Neural cell (in vitro differentiated cells): ENCODE results near the gene SNCA. TPM values are rescaled to one million over a fixed set of nuclear protein-coding genes. Genes with fewer than 3 reads are reported as not detected.

ENCODE experiments used
- H2AFZ ChIP-seq: fragments of 200-600, 300-800 bp; sonication (generic), shearing (Covaris generic); 2 replicates; pipeline ENCODE4 v1.6.0; 2014; ENCODE audit warnings: low read depth, mild to moderate bottlenecking, antibody characterized with exemption, low read length, moderate library complexity
- H3F3A ChIP-seq: fragments of 200-600 bp; shearing (Covaris generic); 2 replicates; pipeline ENCODE4 v1.6.1; 2016; ENCODE audit warnings: mild to moderate bottlenecking, moderate library complexity, mixed read lengths, antibody characterized with exemption, low read length; ENCODE audit not compliant: insufficient read depth, poor library complexity, severe bottlenecking
- H3K27ac ChIP-seq: fragments of 200-600, 300-800 bp; sonication (generic), shearing (Covaris generic); 2 replicates; pipeline ENCODE4 v1.5.1; 2014; ENCODE audit warnings: mild to moderate bottlenecking, low read length, moderate library complexity
- H3K27me3 ChIP-seq: fragments of 300-800, 200-600 bp; sonication (generic), shearing (Covaris generic); 2 replicates; pipeline ENCODE4 v1.6.0; 2014; ENCODE audit warnings: mild to moderate bottlenecking, low read depth, low read length, moderate library complexity; ENCODE audit not compliant: insufficient read depth
- H3K36me3 ChIP-seq: fragments of 300-800, 200-600 bp; sonication (generic), shearing (Covaris generic); 2 replicates; pipeline ENCODE4 v1.5.1; 2014; ENCODE audit warnings: mild to moderate bottlenecking, antibody characterized with exemption, low read length, moderate library complexity; ENCODE audit not compliant: insufficient read depth
- H3K4me2 ChIP-seq: fragments of 300-800, 200-600 bp; sonication (generic), shearing (Covaris generic); 2 replicates; pipeline ENCODE4 v1.6.0; 2014; ENCODE audit warnings: mild to moderate bottlenecking, low read length
- H3K4me3 ChIP-seq: fragments of 300-800, 200-600 bp; sonication (generic), shearing (Covaris generic); 2 replicates; pipeline ENCODE4 v1.5.1; 2014; ENCODE audit warnings: mild to moderate bottlenecking, low read length, moderate library complexity
- H3K79me2 ChIP-seq: fragments of 200-600 bp; shearing (Covaris generic); replicated peaks from 2 replicates; pipeline ENCODE4 v1.6.0; 2014; ENCODE audit warnings: mild to moderate bottlenecking, low read length, moderate library complexity; ENCODE audit not compliant: insufficient read depth
- H3K9ac ChIP-seq: fragments of 300-800, 200-600 bp; sonication (generic), shearing (Covaris generic); 2 replicates; pipeline ENCODE4 v1.6.1; 2016; ENCODE audit warnings: mild to moderate bottlenecking, low read length, mixed read lengths
- H3K9me2 ChIP-seq: fragments of 200-600 bp; shearing (Covaris generic); 2 replicates; pipeline ENCODE4 v1.6.1; 2016; ENCODE audit warnings: mild to moderate bottlenecking, low read length, mixed read lengths; ENCODE audit not compliant: insufficient read depth
- H3K9me3 ChIP-seq: fragments of 200-600, 300-800 bp; sonication (generic), shearing (Covaris generic); 2 replicates; pipeline ENCODE4 v1.6.1; 2016; ENCODE audit warnings: mild to moderate bottlenecking, mixed run types, low read length, moderate library complexity, mixed read lengths
- H4K20me1 ChIP-seq: fragments of 200-600 bp; shearing (Covaris generic); 2 replicates; pipeline ENCODE4 v1.6.1; 2016; ENCODE audit warnings: mild to moderate bottlenecking, mixed run types; ENCODE audit not compliant: insufficient read depth
- EP300 ChIP-seq: fragments of 450-650 bp; conservative IDR thresholded peaks from 2 replicates; pipeline ENCODE4 v1.6.1; 2014; ENCODE audit warnings: antibody characterized with exemption, mild to moderate bottlenecking, moderate library complexity; ENCODE audit not compliant: poor library complexity, severe bottlenecking
- EZH2 ChIP-seq: fragments of 200-600, 300-800 bp; shearing (Covaris generic), sonication (generic); IDR thresholded peaks from 2 replicates; pipeline ENCODE4 v1.6.1; 2014; ENCODE audit warnings: antibody characterized with exemption, low read length, borderline replicate concordance, mild to moderate bottlenecking; ENCODE audit not compliant: insufficient read depth, poor library complexity, severe bottlenecking
- MXI1 ChIP-seq: fragments of 450-650 bp; conservative IDR thresholded peaks from 2 replicates; pipeline ENCODE4 v1.6.1; 2014; ENCODE audit warnings: antibody characterized with exemption, mild to moderate bottlenecking; ENCODE audit not compliant: poor library complexity, severe bottlenecking
- POLR2AphosphoS5 ChIP-seq: IDR thresholded peaks from 2 replicates; pipeline ENCODE4 v1.6.1; 2012
- RAD21 ChIP-seq: fragments of 450-650 bp; conservative IDR thresholded peaks from 2 replicates; pipeline ENCODE4 v1.6.1; 2014; ENCODE audit warnings: antibody characterized with exemption, mild to moderate bottlenecking, moderate library complexity
- SMC3 ChIP-seq: fragments of 450-650 bp; conservative IDR thresholded peaks from 2 replicates; pipeline ENCODE4 v1.6.1; 2014; ENCODE audit warnings: antibody characterized with exemption, mild to moderate bottlenecking, moderate library complexity; ENCODE audit not compliant: poor library complexity
- TAF1 ChIP-seq: IDR thresholded peaks from 2 replicates; pipeline ENCODE4 v1.6.1; 2012; ENCODE audit warnings: low read depth
- polyA plus RNA-seq: library from polyadenylated mRNA; depleted of rRNA; stranded (reverse); fragments of >200 nt; gene quantifications from 2 replicates; pipeline ENCODE4 v1.2.3, GENCODE V29; 2014
- TF ChIP-seq, protein P1 (sequence below): fragments of 450-650 bp; IDR thresholded peaks from 2 replicates; pipeline ENCODE4 v1.5.1; 2014; ENCODE audit warnings: antibody characterized with exemption, mild to moderate bottlenecking, moderate library complexity; ENCODE audit not compliant: poor library complexity, severe bottlenecking
- TF ChIP-seq, protein P2 (sequence below): IDR thresholded peaks from 2 replicates; pipeline ENCODE4 v1.6.1; 2012; ENCODE audit warnings: borderline replicate concordance

The SNCA gene
- polyA plus RNA-seq, 1 donor from 2014 or later = 66.1 TPM

DNA sequence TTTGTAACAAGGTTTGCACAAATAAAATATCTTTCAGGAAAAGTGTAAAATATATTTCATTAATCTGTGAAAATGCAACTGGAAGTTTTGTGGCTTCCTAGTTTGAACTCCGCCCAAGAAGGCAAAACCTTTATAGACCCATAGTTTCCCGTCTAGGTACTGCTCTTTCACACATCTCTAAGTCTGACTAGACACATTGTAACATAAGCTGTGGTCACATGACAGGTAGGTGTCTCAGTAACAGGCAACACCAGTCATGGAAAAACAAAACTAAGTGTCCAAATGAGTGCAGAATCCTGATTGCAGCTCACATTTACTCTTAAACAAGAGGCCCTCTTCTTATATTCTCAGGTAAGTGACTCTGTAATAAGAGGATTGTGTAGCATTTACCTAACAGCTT is 55.6 kb downstream of the SNCA start:
- TF ChIP-seq, protein P1, sequence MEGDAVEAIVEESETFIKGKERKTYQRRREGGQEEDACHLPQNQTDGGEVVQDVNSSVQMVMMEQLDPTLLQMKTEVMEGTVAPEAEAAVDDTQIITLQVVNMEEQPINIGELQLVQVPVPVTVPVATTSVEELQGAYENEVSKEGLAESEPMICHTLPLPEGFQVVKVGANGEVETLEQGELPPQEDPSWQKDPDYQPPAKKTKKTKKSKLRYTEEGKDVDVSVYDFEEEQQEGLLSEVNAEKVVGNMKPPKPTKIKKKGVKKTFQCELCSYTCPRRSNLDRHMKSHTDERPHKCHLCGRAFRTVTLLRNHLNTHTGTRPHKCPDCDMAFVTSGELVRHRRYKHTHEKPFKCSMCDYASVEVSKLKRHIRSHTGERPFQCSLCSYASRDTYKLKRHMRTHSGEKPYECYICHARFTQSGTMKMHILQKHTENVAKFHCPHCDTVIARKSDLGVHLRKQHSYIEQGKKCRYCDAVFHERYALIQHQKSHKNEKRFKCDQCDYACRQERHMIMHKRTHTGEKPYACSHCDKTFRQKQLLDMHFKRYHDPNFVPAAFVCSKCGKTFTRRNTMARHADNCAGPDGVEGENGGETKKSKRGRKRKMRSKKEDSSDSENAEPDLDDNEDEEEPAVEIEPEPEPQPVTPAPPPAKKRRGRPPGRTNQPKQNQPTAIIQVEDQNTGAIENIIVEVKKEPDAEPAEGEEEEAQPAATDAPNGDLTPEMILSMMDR = no peak
- Histone ChIP-seq H4K20me1 (no peaks in the 10 kb centered on the region), H3K79me2 (no peaks in the 10 kb centered on the region), H3K27ac (no peak overlapping the region), H3K27me3 (no peaks in the 10 kb centered on the region), H3K9me3 (no peaks in the 10 kb centered on the region), H3F3A (no peaks in the 10 kb centered on the region), H3K4me2 (no peak overlapping the region), H3K9ac (no peak overlapping the region), H3K4me3 (no peak overlapping the region), H3K36me3 (no peaks in the 10 kb centered on the region), H3K9me2 (no peaks in the 10 kb centered on the region), H2AFZ (no peak overlapping the region)

DNA sequence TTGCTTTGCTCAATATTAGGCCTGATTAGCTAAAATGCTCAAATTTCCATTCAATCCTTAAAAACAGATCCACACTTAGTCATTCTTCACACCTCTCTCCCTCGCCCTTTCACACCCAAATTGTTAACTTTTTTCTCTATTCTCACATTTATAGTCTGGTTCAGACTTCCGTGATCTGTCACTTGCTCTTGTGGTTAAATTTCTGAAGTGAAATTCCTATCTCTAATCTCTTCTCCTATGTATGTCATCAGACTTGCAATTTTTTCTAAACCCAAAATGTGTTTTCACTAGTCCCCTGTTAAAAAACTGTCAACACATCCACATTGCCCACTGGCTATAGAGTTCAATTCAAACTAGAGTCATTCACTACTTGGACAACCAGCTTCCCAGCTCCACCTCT is 63.2 kb downstream of the SNCA start:
- H4K20me1 ChIP-seq = no peaks in the 10 kb centered on the region
- peaks cover 8% of the 10 kb centered on the region for H3K9me3 ChIP-seq
- H3K27me3 ChIP-seq = no peaks in the 10 kb centered on the region
- H3K4me3 ChIP-seq = no peak overlapping the region
- TF ChIP-seq TAF1 (no peak), SMC3 (no peak), EZH2 (no peak), POLR2AphosphoS5 (no peak), MXI1 (no peak), EP300 (no peak), RAD21 (no peak)
- TF ChIP-seq, protein P2, sequence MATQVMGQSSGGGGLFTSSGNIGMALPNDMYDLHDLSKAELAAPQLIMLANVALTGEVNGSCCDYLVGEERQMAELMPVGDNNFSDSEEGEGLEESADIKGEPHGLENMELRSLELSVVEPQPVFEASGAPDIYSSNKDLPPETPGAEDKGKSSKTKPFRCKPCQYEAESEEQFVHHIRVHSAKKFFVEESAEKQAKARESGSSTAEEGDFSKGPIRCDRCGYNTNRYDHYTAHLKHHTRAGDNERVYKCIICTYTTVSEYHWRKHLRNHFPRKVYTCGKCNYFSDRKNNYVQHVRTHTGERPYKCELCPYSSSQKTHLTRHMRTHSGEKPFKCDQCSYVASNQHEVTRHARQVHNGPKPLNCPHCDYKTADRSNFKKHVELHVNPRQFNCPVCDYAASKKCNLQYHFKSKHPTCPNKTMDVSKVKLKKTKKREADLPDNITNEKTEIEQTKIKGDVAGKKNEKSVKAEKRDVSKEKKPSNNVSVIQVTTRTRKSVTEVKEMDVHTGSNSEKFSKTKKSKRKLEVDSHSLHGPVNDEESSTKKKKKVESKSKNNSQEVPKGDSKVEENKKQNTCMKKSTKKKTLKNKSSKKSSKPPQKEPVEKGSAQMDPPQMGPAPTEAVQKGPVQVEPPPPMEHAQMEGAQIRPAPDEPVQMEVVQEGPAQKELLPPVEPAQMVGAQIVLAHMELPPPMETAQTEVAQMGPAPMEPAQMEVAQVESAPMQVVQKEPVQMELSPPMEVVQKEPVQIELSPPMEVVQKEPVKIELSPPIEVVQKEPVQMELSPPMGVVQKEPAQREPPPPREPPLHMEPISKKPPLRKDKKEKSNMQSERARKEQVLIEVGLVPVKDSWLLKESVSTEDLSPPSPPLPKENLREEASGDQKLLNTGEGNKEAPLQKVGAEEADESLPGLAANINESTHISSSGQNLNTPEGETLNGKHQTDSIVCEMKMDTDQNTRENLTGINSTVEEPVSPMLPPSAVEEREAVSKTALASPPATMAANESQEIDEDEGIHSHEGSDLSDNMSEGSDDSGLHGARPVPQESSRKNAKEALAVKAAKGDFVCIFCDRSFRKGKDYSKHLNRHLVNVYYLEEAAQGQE = no peak
- TF ChIP-seq, protein P1 = no peak
- H2AFZ ChIP-seq = no peak overlapping the region
- H3K27ac ChIP-seq = no peak overlapping the region
- no peak overlapping the region for H3K4me2 ChIP-seq
- H3K36me3 ChIP-seq = no peaks in the 10 kb centered on the region
- H3K9me2 ChIP-seq = no peaks in the 10 kb centered on the region
- H3K79me2 ChIP-seq = no peaks in the 10 kb centered on the region
- H3F3A ChIP-seq = no peaks in the 10 kb centered on the region
- H3K9ac ChIP-seq = no peak overlapping the region
